ENCODE data around the gene EXOC4.
A peak's percentile ranks its signal among the peaks of the same experiment; 100 is the strongest.
"Not testable (repeated sequence)": the region's sequence is repeated elsewhere in the genome, so short reads cannot be mapped to it uniquely, and the experiment has no call there.

The EXOC4 gene

GRCh38 chr7:133975130-133975529, 722.3 kb downstream of the EXOC4 start:
- no peak for DNase-seq

DNA sequence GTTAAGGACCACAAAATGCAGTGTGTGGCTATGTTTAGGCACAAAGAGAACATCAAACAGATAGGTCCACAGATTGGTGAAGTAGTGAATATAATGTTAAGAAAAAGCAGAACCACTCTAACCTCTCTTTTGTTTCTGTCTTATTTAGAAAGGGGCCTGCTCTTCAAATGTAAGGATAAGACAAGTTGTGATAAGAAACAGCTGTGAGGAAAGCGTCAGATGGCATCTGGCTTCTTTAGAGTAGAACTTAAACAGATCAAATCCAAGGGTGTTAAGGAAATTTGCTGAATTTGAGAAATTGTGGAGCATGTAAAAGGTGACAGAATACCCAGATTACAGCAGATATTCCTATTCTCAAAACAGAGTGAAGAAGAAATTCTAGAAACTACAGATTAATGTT, 723.3 kb downstream of the EXOC4 start:
- DNase-seq = no peak

DNA sequence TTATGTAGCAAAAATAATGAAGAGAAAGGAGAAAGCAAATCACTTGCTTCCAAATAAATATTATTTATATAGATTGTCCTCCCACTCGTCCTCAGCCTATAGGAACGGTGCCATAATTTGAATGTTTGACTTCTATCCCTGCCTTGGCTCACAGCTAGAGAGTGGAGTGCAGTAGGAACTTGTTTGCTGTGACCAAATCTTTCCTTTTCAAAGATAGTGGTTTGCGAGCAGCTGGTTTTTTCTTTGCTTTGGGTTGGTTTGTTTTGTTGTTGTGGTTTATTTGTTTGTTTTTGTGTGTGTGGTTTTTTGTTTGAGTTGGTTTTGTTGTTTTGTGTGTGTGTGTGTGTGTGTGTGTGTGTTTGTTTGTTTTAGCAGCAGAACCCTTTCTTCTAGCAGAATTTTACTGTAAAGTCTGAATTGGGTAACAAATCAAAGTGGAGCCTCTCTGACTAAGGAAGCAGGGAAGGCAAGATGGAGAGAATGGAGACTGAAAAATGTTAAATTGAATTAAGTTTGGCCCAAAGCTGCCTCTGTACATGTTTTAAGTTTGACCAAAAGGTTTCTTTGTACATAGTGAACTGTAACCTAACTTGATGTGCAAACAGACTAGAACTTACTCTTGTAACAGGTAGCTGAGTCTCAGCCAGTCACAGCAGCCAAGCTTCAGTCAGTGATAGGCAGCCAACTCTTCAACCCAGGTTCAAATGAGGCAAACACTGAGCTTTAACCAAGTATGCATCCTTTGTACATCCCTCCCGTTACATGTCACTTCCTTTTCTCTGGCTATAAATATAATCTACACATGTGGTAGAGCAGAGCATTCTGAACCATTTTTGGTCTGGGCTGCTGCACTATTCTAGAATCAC, 724.8 kb downstream of the EXOC4 start:
- no peak for DNase-seq

GRCh38 chr7:133978502-133979295, 725.8 kb downstream of the EXOC4 start:
- DNase-seq = no peak

DNA sequence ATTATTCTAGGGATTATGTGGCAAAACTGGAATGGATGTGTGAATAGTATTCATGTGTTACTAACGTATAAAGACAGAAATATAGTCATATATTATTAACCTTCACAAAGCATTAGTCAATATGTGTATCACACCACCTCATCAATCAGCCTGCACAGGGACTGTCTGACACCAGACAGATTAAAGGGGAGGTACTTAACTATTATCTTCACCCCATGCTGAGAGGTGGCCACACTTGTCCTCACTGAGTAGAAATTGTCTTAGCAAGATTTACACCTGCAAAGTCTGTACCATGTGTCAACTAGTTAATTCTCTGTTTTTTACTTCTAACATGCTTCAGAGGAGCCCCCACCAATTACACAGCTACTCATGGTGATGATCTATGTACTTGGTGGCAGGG, 727.9 kb downstream of the EXOC4 start:
- DNase-seq = no peak

- no peak for DNase-seq
These were observed 731.0 kb downstream of the EXOC4 start for GRCh38 chr7:133983685-133984419.

DNA sequence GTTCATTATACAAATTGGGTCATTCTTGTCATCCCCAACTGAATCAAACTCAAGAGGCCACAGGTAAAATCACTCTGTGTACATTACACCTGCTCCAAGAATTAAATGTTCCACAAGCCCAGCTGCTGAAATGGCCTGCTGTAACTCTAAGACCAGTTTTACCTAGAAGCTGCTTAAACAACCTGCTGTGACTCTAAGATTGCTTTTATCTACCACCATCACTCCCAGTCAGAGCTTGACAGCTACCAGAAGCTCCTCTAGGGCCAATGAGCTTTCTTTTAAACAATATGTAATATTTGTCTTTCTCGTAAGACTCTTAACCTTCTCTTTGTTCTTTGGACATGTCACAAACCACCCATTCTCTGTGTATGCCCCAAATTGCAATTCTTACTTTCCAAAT, 732.4 kb downstream of the EXOC4 start:
- no peak for DNase-seq

DNA sequence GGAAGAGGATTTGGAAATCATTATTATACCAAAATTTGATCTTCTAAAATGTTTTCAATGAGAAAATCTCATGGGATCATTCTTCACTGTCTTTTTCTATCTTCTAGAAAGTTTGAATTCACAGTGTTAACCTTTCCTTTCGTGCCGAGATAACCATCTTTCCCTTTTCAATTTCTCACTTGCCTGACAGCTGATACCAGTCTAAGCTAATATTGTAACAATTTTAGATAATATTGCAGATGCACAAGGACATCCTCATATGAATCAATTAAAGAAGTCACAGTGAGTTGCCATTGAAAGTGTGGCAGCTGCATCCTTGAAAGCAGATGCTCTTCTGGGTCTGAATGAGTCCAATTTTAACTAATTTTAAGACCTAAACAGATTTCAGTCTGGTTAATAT, 734.7 kb downstream of the EXOC4 start:
- DNase-seq = no peak

DNA sequence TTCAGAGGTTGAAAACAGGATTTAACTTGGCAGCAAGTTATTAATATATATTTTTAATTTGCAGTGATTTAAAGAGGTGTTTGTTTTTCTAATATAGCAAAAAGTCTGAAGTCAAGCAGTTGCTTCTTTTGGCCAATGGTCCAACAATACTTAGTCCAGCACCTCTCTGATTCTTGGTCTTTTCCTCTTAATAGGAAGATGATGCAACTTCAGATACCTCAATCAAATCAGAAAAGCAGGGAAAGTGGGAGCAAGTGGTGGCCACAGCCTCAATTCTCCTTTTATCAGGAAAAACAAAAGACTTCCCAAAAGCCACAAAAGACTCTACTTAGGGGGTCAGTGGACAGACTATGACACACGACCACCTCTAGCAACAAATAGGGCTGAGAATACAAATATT, 740.7 kb downstream of the EXOC4 start:
- no peak for DNase-seq

GRCh38 chr7:133994100-133994499, 741.2 kb downstream of the EXOC4 start:
- not testable (repeated sequence) for DNase-seq

DNA sequence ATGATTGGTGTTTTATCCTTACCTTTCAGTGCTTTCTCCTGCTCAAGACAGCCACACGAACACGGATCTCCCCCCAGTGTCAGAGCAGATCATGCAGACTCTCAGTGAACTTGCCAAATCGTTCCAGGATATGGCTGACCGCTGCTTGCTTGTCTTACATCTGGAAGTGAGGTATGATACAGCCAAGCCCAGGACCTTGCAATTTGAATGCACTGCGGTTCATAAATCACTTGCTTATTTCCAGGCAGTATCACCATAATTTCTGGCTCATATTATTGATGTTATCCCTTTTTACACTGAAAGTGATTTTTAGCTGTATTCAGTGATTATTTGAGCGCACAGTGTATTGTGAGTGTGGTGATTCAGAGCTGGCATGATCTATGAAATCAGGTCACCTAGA, 744.6 kb downstream of the EXOC4 start:
- DNase-seq = no peak

- no peak for DNase-seq
These were observed 746.3 kb downstream of the EXOC4 start for GRCh38 chr7:133999178-133999577.

DNA sequence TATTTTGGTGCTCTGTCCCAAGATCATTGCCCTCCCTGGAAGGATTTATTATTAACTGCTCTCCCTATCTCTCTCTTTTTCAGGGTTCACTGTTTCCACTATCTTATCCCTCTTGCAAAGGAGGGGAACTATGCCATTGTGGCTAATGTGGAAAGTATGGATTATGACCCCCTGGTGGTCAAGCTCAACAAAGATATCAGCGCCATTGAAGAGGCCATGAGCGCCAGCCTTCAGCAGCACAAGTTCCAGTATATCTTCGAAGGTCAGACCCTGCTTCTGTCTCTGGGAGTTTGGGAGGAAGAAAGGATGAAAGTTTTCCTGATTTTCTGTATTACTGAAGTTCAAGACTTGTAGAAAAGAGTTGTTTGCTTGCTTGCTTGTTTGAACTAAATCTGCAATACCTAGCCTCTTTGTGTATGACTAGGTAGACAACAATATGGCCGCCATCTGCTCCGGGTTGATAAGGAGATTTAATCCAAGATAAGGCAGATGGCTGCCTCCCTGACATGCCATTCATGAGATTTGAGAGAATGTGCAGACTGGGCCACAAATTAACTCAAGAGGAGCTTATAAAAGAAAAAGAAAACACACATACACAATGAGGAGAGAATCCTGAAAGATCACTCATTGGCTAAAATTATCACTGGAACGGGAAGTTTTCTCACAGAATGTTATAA, 752.1 kb downstream of the EXOC4 start:
- DNase-seq = no peak

GRCh38 chr7:134009314-134010110, 756.6 kb downstream of the EXOC4 start:
- no peak for DNase-seq

DNA sequence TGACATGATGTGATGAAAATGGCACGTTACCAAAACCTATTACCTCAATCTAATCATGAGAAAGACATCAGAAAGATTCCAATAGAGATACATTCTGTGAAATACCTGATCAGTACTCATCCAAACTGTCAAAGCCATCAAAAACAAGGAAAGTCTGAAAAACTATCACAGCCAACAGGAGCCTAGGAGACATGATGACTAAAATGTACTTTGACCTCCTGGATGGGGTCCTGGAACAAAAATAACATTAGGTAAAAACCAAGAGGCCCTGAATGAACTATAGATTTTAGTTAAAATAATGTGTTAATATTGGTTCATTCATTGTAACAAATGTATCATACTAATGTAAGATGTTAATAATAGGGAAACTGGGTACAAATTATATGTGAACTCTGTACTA, 760.4 kb downstream of the EXOC4 start:
- DNase-seq = no peak

- no peak for DNase-seq
These were observed 762.1 kb downstream of the EXOC4 start for GRCh38 chr7:134014935-134015334.

- peak; percentile 5 for DNase-seq
These were observed 763.5 kb downstream of the EXOC4 start for GRCh38 chr7:134016223-134016941.

GRCh38 chr7:134016942-134017303, 764.0 kb downstream of the EXOC4 start:
- DNase-seq = no peak

- no peak for DNase-seq
These were observed 765.4 kb downstream of the EXOC4 start for GRCh38 chr7:134018306-134018705.

GRCh38 chr7:134019251-134019650, 766.4 kb downstream of the EXOC4 start:
- no peak for DNase-seq

DNA sequence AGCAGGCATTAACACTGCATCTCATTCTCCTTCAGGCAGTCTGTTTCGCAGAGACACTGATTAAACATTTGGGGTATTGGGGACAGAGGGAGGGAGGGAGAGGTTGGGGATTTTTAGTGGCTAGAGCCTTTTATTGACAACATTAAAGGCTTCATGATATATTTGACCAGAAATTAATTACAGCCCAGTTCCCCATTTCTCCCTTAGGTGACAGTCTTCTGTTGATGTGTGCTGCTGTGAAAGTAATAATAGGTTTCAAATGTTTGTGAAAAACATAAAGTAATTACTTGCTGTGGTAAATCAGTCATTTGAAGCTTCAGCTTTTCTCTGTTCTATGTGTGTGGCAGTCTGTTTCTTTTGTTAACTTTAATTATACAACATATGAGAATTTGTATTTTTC, 769.0 kb downstream of the EXOC4 start:
- DNase-seq = no peak

All from activated CD4-positive, alpha-beta T cell treated with anti-CD3 and anti-CD28 coated beads, Interleukin-2, amount 50 U/mL, for 16 hours (primary cell).